SH-SY5Y (cell line): Measurements from ENCODE around the gene CTDSPL.

Experiments used
- GATA2 ChIP-seq: IDR thresholded peaks from 2 replicates; pipeline ENCODE4 v1.6.1; 2011; ENCODE audit warnings: mild to moderate bottlenecking, low read depth, low read length
- GATA3 ChIP-seq: IDR thresholded peaks from 2 replicates; pipeline ENCODE4 v1.6.1; 2011; ENCODE audit warnings: low read depth, mild to moderate bottlenecking, low read length, moderate library complexity

GRCh38 chr3:37946531-37946889 is 84.8 kb downstream of the CTDSPL start:
- TF ChIP-seq GATA2 (no peak), GATA3 (no peak)
